CD1c-positive myeloid dendritic cell (primary cell): ENCODE measurements around the gene AKR7A3.

Experiments
- DNase-seq: peaks from one replicate; pipeline ENCODE4 v3.0.0-alpha.2; 2016; ENCODE audit errors: extremely low spot score

The AKR7A3 gene

GRCh38 chr1:19288324-19289241 is at the start of gene AKR7A3:
Gene AKR7A3, minus strand, starts transcription at chr1:19288770. Its CDS starts 61 bp downstream, at chr1:19288709.
- peak; percentile 85 for DNase-seq

- no peak for DNase-seq
Measured at GRCh38 chr1:19338323-19338762, 49.8 kb upstream of the AKR7A3 start.

- no peak for DNase-seq
Measured at GRCh38 chr1:19337289-19337688, 48.7 kb upstream of the AKR7A3 start.

- DNase-seq, result no peak
Measured at GRCh38 chr1:19336543-19336942, 48.0 kb upstream of the AKR7A3 start.

- DNase-seq, result no peak
Measured at GRCh38 chr1:19333587-19334354, 45.2 kb upstream of the AKR7A3 start.

- DNase-seq, result no peak
Measured at GRCh38 chr1:19332832-19333231, 44.3 kb upstream of the AKR7A3 start.

- DNase-seq, result no peak
Measured at GRCh38 chr1:19331262-19331878, 42.8 kb upstream of the AKR7A3 start.

- no peak for DNase-seq
Measured at GRCh38 chr1:19330449-19331135, 42.0 kb upstream of the AKR7A3 start.

- DNase-seq, result no peak
Measured at GRCh38 chr1:19329611-19330010, 41.0 kb upstream of the AKR7A3 start.

- DNase-seq, result no peak
Measured at GRCh38 chr1:19329188-19329587, 40.6 kb upstream of the AKR7A3 start.

GRCh38 chr1:19328486-19328885 is 39.9 kb upstream of the AKR7A3 start:
- no peak for DNase-seq

GRCh38 chr1:19327736-19328135 is 39.2 kb upstream of the AKR7A3 start:
- DNase-seq, result no peak

GRCh38 chr1:19327301-19327700 is 38.7 kb upstream of the AKR7A3 start:
- DNase-seq, result no peak

- DNase-seq, result no peak
Measured at GRCh38 chr1:19326748-19327065, 38.1 kb upstream of the AKR7A3 start.

GRCh38 chr1:19325958-19326747 is 37.6 kb upstream of the AKR7A3 start:
- DNase-seq, result no peak

GRCh38 chr1:19325368-19325957 is 36.9 kb upstream of the AKR7A3 start:
- DNase-seq, result no peak

- no peak for DNase-seq
Measured at GRCh38 chr1:19324665-19324990, 36.1 kb upstream of the AKR7A3 start.

- no peak for DNase-seq
Measured at GRCh38 chr1:19323987-19324664, 35.6 kb upstream of the AKR7A3 start.

- peak; percentile 33 for DNase-seq
Measured at GRCh38 chr1:19322481-19322880, 33.9 kb upstream of the AKR7A3 start.

GRCh38 chr1:19321071-19321470 is 32.5 kb upstream of the AKR7A3 start:
- no peak for DNase-seq
